ENCODE results near the gene ZNF397.
"Not testable (repeated sequence)": the region's sequence is repeated elsewhere in the genome, so short reads cannot be mapped to it uniquely, and the experiment has no call there.

DNA sequence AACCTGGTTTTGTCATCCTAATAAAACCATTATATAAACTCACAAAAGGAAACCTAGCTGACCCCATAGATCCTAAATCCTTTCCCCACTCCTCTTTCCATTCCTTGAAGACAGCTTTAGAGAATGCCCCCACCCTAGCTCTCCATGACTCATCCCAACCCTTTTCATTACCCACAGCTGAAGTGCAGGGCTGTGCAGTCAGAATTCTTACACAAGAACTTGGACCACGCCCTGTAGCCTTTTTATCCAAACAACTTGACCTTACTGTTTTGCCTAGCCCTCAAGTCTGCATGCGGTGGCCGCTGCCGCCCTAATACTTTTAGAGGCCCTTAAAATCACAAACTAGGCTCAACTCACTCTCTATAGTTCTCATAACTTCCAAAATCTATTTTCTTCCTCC lies 21.5 kb upstream of the ZNF397 start:
- TF ChIP-seq, protein P1, sequence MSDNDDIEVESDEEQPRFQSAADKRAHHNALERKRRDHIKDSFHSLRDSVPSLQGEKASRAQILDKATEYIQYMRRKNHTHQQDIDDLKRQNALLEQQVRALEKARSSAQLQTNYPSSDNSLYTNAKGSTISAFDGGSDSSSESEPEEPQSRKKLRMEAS (IDR thresholded peaks at IDR 0.05), result not testable (repeated sequence)
- TF ChIP-seq CTCF (IDR thresholded peaks at IDR 0.05; ENCODE audit: low read depth, low read length, missing input control); REST (IDR thresholded peaks at IDR 0.05); FOXA1 (IDR thresholded peaks at IDR 0.05); YY1 (IDR thresholded peaks at IDR 0.05); GABPA (IDR thresholded peaks at IDR 0.05 in 1 of 2, conservative IDR thresholded peaks at IDR 0.05 in 1 of 2); TAF1 (conservative IDR thresholded peaks at IDR 0.05); RAD21 (IDR thresholded peaks at IDR 0.05); SP1 (IDR thresholded peaks at IDR 0.05); ATF3 (IDR thresholded peaks at IDR 0.05); RXRA (IDR thresholded peaks at IDR 0.05); EGR1 (IDR thresholded peaks at IDR 0.05; ENCODE audit: low read depth in 2 of 2); JUND (IDR thresholded peaks at IDR 0.05): not testable (repeated sequence)
- TF ChIP-seq, protein P2, sequence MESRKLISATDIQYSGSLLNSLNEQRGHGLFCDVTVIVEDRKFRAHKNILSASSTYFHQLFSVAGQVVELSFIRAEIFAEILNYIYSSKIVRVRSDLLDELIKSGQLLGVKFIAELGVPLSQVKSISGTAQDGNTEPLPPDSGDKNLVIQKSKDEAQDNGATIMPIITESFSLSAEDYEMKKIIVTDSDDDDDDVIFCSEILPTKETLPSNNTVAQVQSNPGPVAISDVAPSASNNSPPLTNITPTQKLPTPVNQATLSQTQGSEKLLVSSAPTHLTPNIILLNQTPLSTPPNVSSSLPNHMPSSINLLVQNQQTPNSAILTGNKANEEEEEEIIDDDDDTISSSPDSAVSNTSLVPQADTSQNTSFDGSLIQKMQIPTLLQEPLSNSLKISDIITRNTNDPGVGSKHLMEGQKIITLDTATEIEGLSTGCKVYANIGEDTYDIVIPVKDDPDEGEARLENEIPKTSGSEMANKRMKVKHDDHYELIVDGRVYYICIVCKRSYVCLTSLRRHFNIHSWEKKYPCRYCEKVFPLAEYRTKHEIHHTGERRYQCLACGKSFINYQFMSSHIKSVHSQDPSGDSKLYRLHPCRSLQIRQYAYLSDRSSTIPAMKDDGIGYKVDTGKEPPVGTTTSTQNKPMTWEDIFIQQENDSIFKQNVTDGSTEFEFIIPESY (IDR thresholded peaks at IDR 0.05), result not testable (repeated sequence)

All from liver (tissue), 3 donors.